Renal pelvis (tissue), 4 donors: ENCODE data around the gene BCL2L12. TPM values are rescaled to one million over a fixed set of nuclear protein-coding genes. Genes with fewer than 3 reads are reported as not detected.

Experiments used
- DNase-seq: peaks from one replicate; pipeline ENCODE4 v3.0.0-alpha.2; 2013
- polyA plus RNA-seq, 3 donors: library from polyadenylated mRNA; unstranded; fragments of 120-200 nt; gene quantifications; one replicate each; pipeline ENCODE4 v1.2.1, GENCODE V29; 2013; ENCODE audit not compliant: insufficient read length in 3 of 3

The BCL2L12 gene
- polyA plus RNA-seq, 3 donors: 30.7 to 39.6 (median 31.5) TPM

DNA sequence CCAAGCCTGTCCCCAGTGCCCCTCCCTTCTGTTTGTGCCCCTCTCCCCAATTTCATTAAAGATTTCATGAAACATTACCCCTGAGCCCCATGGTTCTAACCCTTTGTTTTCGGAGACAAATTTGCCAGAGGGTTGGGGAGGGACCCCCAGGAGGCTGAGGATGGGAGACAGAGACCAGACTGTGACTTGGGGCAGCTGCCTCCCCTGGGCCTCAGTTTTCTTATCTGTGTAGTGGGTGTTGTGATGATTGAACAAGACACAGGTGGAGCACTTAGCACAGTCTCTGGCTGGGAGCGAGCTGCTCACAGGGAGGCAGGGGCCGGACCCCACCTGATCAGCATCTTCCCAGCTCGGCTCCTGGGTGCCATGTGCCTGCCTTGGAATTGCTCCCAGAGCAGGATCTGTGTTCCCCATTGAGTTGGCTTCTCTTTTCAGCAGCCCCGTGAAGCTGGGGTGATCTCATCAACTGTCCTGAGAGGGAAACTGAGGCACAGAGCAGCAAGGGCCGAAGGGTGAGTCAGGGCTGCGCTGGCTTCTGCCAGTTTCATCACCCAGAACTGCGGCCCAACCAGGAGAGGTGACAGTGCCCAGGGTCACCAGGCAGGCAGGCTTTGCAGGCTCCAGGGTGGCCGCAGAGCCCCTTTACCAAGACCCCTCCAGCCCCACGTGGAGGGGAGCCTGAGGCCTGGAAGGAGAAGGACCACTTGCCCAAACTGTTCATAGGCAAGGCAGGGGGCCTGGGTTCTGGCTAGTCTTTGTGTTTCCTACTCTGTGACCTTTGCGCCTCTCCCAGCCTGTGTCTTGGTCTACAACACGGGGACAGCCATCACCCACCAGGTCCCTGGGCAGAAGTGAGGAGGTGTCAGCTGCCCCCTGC, 6.9 kb upstream of the BCL2L12 start:
- DNase-seq: no peak

DNA sequence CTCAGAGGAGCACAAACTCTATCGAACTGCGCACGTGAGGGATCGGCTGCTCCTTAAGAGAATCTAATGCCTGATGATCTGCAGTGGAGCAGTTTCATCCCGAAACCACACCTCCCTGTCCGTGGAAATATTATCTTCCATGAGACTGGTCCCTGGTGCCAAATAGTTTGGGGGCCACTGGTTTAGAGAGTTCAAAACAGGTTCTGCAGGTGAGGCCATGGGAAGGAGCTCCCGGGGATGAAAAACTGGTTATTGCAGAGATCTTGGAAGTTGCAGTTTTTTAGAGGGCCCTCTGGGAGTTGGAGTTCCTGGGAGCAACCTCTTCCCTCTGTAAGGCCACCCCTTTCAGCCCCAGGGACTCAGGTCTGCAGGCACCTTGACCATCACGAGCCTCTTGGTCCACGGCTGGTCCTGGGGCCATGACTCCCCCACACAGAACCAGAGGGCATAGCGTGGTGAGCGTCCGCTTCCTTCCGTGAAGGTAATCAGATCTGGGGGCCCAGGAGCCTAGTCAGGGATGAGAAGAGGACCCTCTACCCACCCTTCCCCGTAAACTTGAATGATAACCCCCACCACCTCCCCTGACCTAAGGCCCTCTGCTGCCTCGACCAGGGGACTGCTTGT, 5.3 kb upstream of the BCL2L12 start:
- DNase-seq: no peak

DNA sequence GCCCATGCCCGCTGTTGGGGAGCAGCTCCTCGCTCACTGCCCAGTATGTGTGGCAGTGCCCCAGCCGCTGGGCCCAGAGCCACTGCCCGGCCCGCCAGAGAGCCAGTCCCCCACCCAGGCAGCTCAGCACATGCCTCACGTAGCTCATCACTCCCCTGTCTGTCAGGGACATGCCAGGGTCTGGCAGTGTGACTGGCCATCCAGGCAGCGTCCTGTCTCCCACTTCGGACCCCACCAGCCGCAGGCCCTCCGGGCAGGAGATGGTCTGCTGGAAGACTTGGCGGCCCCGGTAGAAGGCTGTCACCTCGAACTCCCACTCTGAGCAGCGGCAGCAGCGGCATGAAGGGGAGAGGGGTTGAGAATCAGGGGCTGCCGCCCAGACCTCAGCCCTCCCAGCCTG, 3.7 kb upstream of the BCL2L12 start:
- DNase-seq: no peak

DNA sequence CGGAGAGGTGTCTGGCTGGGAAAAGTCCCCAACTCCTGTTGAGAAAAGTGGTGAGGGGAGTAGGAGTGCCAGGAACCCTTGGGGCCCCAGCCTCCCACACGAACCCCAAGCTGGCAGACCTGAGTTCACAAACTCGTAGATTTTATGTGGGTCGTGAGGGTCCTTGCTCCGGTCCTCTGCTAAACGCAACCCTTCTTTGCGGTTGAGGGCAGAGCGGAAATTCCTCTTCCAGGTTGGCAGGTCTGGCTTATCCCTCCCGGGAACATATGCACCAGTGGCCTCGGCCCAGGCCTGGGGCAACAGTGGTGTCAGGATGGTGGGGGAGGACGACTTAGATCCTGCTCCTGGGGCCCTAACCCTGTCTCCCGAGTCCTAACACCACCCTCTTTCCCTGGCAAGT, 2.5 kb upstream of the BCL2L12 start:
- DNase-seq: no peak

DNA sequence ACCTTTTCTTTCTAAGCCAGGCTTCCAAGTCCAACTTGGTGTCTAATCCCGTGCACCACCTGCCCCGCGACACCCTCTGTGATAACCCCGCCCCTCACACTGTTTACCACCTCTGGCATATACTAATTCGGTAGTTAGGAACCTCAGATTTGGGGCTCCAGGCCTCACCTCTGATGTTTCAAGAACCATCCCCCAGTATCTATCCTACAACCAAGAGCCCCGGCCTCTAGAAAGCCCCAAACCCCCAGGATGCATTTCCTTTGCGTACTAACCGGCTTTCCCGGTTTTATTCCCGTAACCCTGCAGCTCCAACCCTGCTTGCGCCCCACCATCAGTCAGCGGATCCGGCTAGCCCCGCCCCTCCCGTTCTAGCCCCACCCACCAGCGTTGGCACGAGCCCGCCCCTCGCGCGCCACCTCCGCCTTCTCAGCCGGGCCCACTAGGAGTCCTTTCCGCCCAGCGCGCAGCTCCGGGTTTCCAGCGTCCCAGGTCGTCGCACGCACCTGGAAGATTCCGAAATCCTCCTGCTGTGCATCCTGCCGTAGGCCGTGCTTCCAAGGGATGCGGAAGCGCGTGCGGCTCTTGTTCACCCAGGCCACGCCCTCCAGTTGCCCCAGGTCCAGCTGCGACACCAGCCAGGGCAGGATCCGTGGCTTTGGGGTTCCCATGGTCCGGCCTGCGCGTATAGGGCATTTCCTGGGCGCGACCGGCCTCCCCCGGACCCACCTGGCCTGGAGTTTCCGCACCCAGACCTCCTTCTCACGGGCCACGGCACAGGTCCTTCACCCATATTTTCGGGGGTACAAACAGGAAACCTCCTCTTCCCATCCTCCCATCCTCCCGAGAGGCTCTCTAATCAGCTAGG, 1.3 kb upstream of the BCL2L12 start:
- DNase-seq: peak; percentile 84

DNA sequence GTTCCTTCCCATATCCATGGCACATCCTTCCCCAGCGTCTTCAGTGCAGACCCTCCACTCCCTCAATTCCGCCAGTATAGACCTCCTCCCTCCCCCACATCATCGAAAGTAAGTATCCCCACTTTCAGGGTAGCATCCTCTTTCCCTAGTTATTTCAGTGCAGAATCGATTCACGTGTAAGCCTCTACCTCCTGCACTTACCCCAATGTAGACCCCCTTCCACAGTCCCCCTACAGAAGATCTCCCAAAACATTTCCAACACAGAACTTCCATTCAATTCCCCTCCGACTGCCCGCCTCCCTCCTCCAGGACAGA, 740 bp upstream of the BCL2L12 start:
- no peak for DNase-seq

DNA sequence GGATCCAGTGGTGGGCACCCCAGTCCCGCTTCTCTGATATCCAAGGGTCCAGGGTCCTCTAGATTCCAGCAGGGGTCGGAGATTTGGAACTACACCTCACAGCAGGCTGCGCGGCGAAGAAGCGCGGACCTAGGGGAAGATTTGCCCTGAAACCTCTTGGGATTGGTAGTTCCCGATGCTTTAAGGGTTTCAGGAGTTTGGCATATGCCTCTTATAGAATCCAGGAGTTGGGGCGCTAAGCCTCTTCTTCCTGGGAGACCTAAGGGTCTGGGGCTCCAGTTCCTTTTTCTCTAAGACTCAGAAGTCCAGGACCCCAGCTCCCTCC, 349 bp downstream of the BCL2L12 start:
- no peak for DNase-seq

DNA sequence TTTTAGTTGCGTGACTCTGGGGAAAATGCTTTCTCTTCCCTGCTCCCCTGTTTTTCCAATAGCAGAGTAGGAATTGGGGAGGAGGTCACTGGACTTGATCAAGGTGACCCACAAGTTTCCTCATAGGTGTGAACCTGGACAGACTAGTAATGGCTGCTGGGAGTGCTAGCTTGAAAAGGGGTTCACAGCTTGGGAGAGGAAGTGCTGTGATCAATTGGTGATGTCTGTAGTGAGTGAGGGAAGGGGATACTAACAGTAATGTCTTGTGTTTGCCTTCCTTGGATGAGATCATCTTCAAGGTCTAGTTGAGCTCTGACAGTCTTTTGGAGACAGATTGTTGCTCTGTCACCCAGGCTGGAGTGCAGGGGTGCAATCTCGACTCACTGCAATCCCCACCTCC, 1.7 kb downstream of the BCL2L12 start:
- no peak for DNase-seq

DNA sequence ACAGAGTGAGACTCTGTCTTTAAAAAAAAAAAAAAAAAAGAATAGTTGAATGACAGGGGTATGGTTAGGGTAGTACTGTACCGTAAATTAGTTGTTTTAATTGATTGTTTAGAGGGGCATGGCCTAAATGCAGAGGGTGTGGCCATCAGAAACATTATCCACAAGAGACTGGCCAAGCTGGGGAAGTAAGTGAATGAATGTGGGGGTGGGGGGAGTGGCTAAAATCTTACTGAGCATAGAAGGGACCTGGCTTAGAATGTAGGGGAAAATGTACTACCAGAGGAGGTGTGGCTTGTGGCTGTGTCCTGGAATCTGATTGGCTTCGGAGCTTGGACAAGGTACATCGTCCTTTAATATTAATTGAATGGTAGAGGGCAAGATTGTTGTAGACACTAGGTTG, 3.8 kb downstream of the BCL2L12 start:
- DNase-seq: no peak

DNA sequence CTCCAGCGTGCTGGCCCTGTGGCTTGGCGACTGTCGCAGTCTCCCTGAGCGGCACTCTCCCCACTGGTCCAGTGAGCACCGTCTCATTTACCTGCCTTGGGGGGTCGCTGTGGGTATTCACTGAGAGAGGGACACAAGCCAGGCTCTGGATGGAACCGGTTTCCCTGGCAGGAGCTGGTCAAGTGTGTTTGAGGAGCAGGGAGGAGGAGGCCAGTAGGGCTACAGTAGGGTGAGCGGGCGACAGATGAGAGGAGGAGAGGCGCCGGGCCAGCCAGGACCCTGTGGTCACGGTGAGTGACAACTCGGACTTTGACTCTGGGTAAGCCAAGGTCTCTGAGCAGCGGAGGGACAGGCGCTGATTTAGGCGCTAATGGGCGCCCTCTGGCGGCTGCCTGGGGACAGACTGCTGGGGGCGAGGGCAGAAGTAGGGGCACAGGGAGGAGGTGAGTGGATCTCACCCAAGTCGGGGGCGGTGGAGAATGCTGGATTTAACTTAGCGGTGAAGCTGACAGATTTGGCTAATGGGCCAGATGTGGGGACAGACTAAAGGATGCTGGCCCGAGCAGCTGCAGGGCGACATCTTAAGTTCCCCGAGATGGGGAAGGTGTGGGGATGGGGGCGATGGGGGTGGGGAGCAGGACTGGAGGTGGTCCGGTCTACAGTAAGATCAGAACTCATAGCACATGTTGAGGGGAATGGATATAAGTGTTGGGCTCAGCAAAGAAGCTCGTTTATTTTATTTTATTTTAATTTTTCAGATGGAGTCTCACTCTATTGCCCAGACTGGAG, 6.6 kb downstream of the BCL2L12 start:
- DNase-seq: peak; percentile 66

DNA sequence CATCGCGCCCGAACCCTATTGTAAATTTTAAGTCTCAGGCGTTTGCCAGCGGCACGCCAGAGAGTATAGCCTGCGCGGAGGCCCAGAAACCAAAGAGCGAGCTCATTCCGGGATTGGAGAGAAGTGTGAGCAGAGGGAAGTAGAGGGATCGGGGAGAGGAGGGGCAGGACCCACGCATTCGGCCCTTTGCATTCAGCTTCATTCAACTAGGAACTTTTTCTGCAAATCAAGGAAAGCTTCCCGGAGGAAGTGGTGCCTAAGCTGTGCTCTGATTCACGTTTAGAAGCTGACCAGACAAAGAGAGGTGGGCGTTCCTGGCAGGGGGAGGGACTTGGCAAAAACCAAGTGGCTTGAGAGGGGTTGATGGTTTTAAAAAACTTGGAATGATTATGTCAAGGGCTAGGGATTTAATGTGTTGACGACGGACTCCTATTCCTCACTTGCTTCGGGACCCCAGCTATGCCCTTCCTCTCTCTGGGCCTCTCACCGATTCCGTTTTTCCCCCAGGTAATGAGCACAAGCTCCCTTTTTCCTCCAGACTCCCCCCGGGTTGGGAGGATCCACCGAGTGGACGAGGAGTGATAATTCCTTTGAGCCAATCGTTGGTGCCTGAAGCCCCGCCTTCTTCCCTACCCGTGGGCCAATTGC, 10.5 kb downstream of the BCL2L12 start:
- DNase-seq: peak; percentile 92

DNA sequence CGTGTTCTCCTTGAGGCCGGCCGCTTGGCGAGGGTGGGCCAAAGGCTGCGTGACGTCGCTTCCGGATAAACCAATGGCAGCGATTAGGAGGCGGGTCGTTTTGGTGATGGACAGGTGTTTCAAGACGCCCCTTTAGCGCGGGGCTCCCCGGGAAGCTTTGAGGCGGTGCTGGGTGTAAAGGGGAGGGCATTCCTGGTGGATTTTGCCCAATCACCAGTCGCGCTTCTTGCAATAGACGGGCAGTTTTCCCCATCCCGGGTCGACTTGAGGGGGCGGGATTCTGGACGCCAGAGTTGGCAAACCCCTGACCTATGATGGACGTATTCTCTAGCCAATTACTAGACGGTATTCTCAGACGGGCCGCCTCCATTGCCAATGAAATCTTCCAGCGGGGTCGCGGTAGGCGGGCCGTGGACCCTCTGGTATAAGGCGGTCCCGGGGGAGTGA, 11.1 kb downstream of the BCL2L12 start:
- DNase-seq: peak; percentile 100

DNA sequence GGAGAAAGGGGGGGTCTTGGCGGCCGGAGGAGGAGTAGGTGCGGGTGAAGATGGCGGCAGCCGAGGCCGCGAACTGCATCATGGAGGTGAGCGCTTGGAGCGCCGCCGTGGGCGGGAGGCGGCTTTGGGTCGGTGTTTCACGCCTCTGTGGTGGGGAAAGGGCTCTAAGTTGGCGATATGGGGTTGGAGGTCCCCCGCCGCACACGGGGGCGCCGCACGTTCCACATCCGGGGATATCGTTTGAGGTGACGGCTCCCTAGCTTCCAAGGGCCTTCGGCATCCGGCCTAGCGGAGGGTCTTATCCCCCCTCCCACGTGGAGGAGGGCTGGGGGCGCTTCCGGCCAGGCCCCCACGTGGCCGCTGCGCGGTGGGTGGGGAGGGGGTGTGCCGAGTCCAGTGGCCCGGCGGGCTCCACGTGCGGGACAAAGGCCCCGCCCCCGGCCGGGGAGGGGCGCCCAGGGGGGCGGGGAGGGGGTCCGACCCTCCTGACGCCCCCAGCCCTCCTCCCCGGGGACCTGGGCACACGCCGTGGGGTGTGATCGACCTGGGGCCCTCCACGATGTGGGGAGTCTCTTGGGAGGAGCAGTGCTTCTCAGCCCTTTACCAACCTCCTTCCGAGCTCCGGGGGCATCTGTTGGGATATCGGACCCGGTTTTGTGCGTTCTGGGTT, 11.6 kb downstream of the BCL2L12 start, which contains the start of gene PRMT1:
Gene PRMT1 (plus strand): TSS at position 41 of the 670 bp plus-strand sequence. CDS start 10 bp downstream, at position 51.
- DNase-seq: no peak

DNA sequence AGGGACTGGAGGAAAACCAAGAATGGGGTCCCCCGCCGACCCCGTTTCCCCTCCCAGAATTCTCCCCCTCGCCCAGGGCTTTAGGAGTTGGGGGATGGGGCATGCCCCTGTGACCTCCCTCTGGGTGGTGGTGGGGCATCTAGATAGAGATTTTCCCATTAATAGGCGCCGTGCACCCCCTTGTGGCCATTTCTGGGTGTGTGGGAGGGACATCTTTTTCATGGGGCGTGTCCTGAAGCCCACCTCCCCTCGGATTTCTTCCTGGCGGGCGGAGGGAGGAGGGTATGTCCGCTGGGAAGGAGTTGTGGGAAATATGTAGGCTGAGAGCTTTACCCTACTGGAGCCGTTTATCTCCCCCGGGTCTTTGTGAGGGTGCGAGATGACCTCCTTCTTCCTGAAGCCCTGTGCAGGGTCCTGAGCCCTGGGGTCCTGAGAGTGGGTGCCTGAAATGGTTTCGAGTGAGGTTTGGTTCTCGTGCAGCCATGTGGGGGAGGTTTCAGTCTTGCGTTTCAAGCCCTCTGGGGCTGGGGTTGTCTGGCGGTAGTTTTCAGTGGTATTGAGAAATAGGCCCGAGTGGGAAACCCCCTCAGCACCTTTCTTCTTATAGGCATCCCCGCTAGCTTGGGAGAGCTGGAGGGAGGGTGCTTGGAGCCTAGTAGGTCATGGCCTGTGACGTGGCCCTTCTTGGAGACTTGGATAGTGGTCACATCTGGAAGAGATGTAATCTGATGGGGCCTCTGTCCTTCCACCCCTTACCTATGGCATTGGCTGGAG, 12.4 kb downstream of the BCL2L12 start:
- DNase-seq: peak; percentile 90

DNA sequence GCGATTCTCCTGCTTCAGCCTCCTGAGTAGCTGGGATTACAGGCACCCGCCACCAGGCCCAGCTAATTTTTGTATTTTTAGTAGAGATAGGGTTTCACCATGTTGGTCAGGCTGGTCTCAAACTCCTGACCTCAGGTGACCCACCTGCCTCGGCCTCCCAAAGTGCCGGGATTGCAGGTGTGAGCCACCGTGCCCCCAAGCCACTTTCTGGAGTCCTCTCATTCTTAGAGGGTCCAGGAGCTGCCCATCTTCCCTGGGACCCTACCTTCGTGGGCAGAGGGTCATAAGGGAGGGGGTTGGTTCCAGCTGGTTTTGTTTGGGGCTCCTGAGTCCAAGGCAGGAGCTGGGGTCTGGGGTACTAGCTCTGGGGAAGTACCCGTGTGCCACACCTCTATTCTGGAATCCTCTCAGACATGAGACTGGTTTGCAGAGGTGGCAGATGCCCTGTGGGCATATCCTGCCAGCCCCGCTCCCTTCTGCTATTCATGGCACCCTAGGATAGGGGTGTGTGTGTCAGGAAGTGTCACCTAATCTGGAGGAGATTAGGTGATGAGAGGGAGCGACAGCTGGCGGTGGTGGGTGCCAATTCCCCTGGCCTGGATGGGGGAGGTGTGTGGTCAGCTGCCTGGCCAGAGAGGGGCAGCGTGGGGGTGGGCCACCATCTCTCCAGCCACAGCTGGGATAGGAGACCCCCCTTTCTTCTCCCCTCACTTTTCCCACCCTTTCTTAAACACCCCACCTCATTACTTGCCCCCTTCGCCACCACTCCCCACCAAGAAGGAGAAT, 13.4 kb downstream of the BCL2L12 start:
- no peak for DNase-seq

DNA sequence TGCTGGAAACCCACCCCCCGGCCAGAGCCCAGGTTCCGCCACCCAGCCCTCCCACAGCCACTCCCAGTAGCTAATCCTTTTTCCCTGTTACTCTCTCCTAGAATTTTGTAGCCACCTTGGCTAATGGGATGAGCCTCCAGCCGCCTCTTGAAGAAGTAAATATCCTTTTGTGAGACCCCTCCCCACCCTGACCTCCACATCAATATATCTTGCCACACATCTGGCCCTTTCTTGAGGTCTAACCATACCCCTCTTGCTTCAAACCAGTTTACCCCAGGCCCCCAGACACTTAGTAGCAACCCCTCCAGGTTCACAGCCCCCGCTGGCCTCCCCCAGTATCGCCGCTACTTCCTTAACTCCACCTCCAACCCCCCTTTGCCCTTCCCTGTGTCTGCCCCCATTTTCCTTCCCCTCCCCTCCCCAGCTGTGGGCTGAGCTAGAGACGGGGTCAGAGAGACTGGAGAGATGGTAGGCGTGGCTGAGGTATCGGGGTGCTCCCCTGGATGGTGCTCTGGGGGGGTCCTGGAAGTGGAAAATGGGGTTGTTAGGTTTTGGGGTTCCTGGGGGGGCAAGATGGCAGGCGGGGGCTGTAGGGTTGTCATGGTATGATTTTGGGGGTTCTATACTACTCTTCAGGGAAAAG, 14.2 kb downstream of the BCL2L12 start:
- no peak for DNase-seq

DNA sequence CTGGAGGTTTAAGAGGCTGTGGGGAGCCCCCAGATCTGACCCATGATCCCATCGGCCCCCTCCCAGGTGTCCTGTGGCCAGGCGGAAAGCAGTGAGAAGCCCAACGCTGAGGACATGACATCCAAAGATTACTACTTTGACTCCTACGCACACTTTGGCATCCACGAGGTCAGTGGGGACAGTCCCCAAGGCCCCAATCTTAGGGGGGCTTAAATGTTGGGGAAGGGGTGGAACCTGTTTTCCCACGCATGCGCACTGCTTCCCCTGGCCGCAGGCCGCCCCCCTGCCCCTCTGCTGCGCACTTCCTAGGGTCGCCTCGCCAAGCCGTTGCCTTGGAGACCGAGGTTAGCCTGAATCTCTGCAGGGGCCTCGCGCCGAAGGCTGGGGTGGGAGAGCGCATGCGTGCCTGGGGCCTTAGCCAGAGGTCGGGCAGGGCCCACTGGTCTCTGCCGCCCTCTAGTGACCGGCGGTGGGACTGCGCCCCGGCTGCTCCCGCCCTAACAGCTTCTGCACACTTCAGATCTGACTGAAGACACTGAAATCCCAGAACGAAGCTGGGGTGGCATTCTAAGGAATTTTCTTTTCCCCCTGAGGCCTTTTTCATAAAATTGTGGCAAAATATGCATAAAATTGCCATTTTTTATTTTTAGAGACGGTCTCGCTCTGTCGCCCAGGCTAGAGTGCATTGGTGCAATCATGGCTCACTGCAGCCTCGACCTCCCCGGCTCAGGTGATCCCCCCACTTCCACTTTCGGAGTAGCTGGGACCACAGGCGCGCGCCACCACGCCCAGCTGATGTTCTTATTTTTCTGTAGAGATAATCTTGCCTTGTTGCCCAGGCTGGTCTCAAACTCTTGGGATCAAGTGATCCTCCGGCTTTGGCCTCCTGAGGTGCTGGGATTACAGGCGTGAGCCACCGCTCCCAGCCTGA, 15.0 kb downstream of the BCL2L12 start:
- peak; percentile 93 for DNase-seq
